ENCODE data around the gene PCSK6.

PCSK6 gene

GRCh38 chr15:101401286-101401685 is 88.2 kb downstream of the PCSK6 start:
- H3K4me3 Mint-ChIP-seq: no peak overlapping the region
- peaks cover 45% of the 10 kb centered on the region for H3K27me3 Mint-ChIP-seq
- H3K27ac Mint-ChIP-seq: no peak overlapping the region
- H3K4me1 Mint-ChIP-seq (ENCODE audit: low read depth): peaks cover 6% of the 10 kb centered on the region
- H3K9me3 Mint-ChIP-seq: no peaks in the 10 kb centered on the region
- H3K36me3 Mint-ChIP-seq (ENCODE audit: low read depth): no peaks in the 10 kb centered on the region
- no peak for DNase-seq

- no peaks in the 10 kb centered on the region for H3K36me3 Mint-ChIP-seq (ENCODE audit: low read depth)
- H3K27ac Mint-ChIP-seq: no peak overlapping the region
- peaks cover 6% of the 10 kb centered on the region for H3K4me1 Mint-ChIP-seq (ENCODE audit: low read depth)
- no peak for DNase-seq
- peaks cover 53% of the 10 kb centered on the region for H3K27me3 Mint-ChIP-seq
- H3K4me3 Mint-ChIP-seq: no peak overlapping the region
- no peaks in the 10 kb centered on the region for H3K9me3 Mint-ChIP-seq
These were observed 90.1 kb downstream of the PCSK6 start for GRCh38 chr15:101399431-101399830.

GRCh38 chr15:101398247-101398646 is 91.3 kb downstream of the PCSK6 start:
- Mint-ChIP-seq H3K9me3 (no peaks in the 10 kb centered on the region), H3K27ac (no peak overlapping the region), H3K4me3 (no peak overlapping the region), H3K36me3 (ENCODE audit: low read depth) (no peaks in the 10 kb centered on the region), H3K27me3 (peaks cover 53% of the 10 kb centered on the region), H3K4me1 (ENCODE audit: low read depth) (peaks cover 6% of the 10 kb centered on the region)
- DNase-seq: no peak

- peak overlapping the region; percentile 40 for H3K27ac Mint-ChIP-seq
- peaks cover 53% of the 10 kb centered on the region for H3K27me3 Mint-ChIP-seq
- no peak overlapping the region for H3K4me3 Mint-ChIP-seq
These were observed 91.9 kb downstream of the PCSK6 start for GRCh38 chr15:101397521-101398003.

GRCh38 chr15:101396484-101397261 is 92.8 kb downstream of the PCSK6 start:
- Mint-ChIP-seq H3K4me3 (no peak overlapping the region), H3K9me3 (no peaks in the 10 kb centered on the region), H3K27ac (no peak overlapping the region), H3K27me3 (peaks cover 57% of the 10 kb centered on the region), H3K4me1 (ENCODE audit: low read depth) (peaks cover 11% of the 10 kb centered on the region), H3K36me3 (ENCODE audit: low read depth) (no peaks in the 10 kb centered on the region)
- DNase-seq: no peak

More at GRCh38 chr15:101397521-101398003, 91.9 kb downstream of the PCSK6 start:
- Mint-ChIP-seq H3K9me3 (no peaks in the 10 kb centered on the region), H3K4me1 (ENCODE audit: low read depth) (peaks cover 6% of the 10 kb centered on the region), H3K36me3 (ENCODE audit: low read depth) (no peaks in the 10 kb centered on the region)
- no peak for DNase-seq

GRCh38 chr15:101394654-101395053 is 94.9 kb downstream of the PCSK6 start:
- Mint-ChIP-seq H3K27ac (no peak overlapping the region), H3K27me3 (peaks cover 49% of the 10 kb centered on the region)

GRCh38 chr15:101394056-101394630 is 95.4 kb downstream of the PCSK6 start:
- Mint-ChIP-seq H3K4me1 (ENCODE audit: low read depth) (peaks cover 11% of the 10 kb centered on the region), H3K27me3 (peaks cover 44% of the 10 kb centered on the region)
- no peak for DNase-seq

More at GRCh38 chr15:101394654-101395053, 94.9 kb downstream of the PCSK6 start:
- Mint-ChIP-seq H3K4me1 (ENCODE audit: low read depth) (peaks cover 11% of the 10 kb centered on the region), H3K4me3 (no peak overlapping the region), H3K9me3 (no peaks in the 10 kb centered on the region), H3K36me3 (ENCODE audit: low read depth) (no peaks in the 10 kb centered on the region)
- no peak for DNase-seq

GRCh38 chr15:101393172-101393571 is 96.3 kb downstream of the PCSK6 start:
- Mint-ChIP-seq H3K9me3 (no peaks in the 10 kb centered on the region), H3K4me1 (ENCODE audit: low read depth) (peaks cover 11% of the 10 kb centered on the region), H3K4me3 (no peak overlapping the region), H3K27me3 (peaks cover 37% of the 10 kb centered on the region), H3K27ac (no peak overlapping the region), H3K36me3 (ENCODE audit: low read depth) (no peaks in the 10 kb centered on the region)
- DNase-seq: no peak

More at GRCh38 chr15:101394056-101394630, 95.4 kb downstream of the PCSK6 start:
- Mint-ChIP-seq H3K4me3 (no peak overlapping the region), H3K27ac (no peak overlapping the region), H3K9me3 (no peaks in the 10 kb centered on the region), H3K36me3 (ENCODE audit: low read depth) (no peaks in the 10 kb centered on the region)

- Mint-ChIP-seq H3K4me3 (no peak overlapping the region), H3K27me3 (peaks cover 27% of the 10 kb centered on the region), H3K27ac (peak overlapping the region; percentile 17)
These were observed 97.4 kb downstream of the PCSK6 start for GRCh38 chr15:101391981-101392640.

GRCh38 chr15:101391431-101391830 is 98.1 kb downstream of the PCSK6 start:
- H3K36me3 Mint-ChIP-seq (ENCODE audit: low read depth): no peaks in the 10 kb centered on the region
- H3K27ac Mint-ChIP-seq: no peak overlapping the region
- DNase-seq: no peak
- H3K4me3 Mint-ChIP-seq: no peak overlapping the region
- H3K27me3 Mint-ChIP-seq: peaks cover 20% of the 10 kb centered on the region
- no peaks in the 10 kb centered on the region for H3K9me3 Mint-ChIP-seq
- peaks cover 6% of the 10 kb centered on the region for H3K4me1 Mint-ChIP-seq (ENCODE audit: low read depth)

More at GRCh38 chr15:101391981-101392640, 97.4 kb downstream of the PCSK6 start:
- Mint-ChIP-seq H3K4me1 (ENCODE audit: low read depth) (peaks cover 6% of the 10 kb centered on the region), H3K36me3 (ENCODE audit: low read depth) (no peaks in the 10 kb centered on the region), H3K9me3 (no peaks in the 10 kb centered on the region)
- no peak for DNase-seq

GRCh38 chr15:101390462-101390861 is 99.0 kb downstream of the PCSK6 start:
- Mint-ChIP-seq H3K4me1 (ENCODE audit: low read depth) (peaks cover 6% of the 10 kb centered on the region), H3K4me3 (no peak overlapping the region)

GRCh38 chr15:101390060-101390459 is 99.4 kb downstream of the PCSK6 start:
- H3K4me1 Mint-ChIP-seq (ENCODE audit: low read depth): peaks cover 6% of the 10 kb centered on the region
- DNase-seq: no peak
- H3K9me3 Mint-ChIP-seq: no peaks in the 10 kb centered on the region

More at GRCh38 chr15:101390462-101390861, 99.0 kb downstream of the PCSK6 start:
- Mint-ChIP-seq H3K27me3 (peaks cover 10% of the 10 kb centered on the region), H3K27ac (no peak overlapping the region), H3K9me3 (no peaks in the 10 kb centered on the region), H3K36me3 (ENCODE audit: low read depth) (no peaks in the 10 kb centered on the region)
- DNase-seq: no peak

GRCh38 chr15:101389362-101389761 is 100.1 kb downstream of the PCSK6 start:
- no peak overlapping the region for H3K27ac Mint-ChIP-seq
- no peaks in the 10 kb centered on the region for H3K36me3 Mint-ChIP-seq (ENCODE audit: low read depth)
- peaks cover 10% of the 10 kb centered on the region for H3K27me3 Mint-ChIP-seq
- no peak for DNase-seq
- no peak overlapping the region for H3K4me3 Mint-ChIP-seq
- H3K9me3 Mint-ChIP-seq: no peaks in the 10 kb centered on the region
- H3K4me1 Mint-ChIP-seq (ENCODE audit: low read depth): peaks cover 6% of the 10 kb centered on the region

More at GRCh38 chr15:101390060-101390459, 99.4 kb downstream of the PCSK6 start:
- Mint-ChIP-seq H3K36me3 (ENCODE audit: low read depth) (no peaks in the 10 kb centered on the region), H3K27ac (no peak overlapping the region), H3K27me3 (peaks cover 10% of the 10 kb centered on the region), H3K4me3 (no peak overlapping the region)

- DNase-seq: no peak
- Mint-ChIP-seq H3K27ac (no peak overlapping the region), H3K4me1 (ENCODE audit: low read depth) (peaks cover 6% of the 10 kb centered on the region), H3K36me3 (ENCODE audit: low read depth) (no peaks in the 10 kb centered on the region), H3K27me3 (peaks cover 10% of the 10 kb centered on the region), H3K9me3 (no peaks in the 10 kb centered on the region), H3K4me3 (no peak overlapping the region)
These were observed 101.5 kb downstream of the PCSK6 start for GRCh38 chr15:101388046-101388445.

Measured in activated T-cell treated with anti-CD3 and anti-CD28 coated beads, Interleukin-2, amount 50 U/mL, for 24 hours (primary cell).